ENCODE measurements around the gene MRPS15. TPM values are rescaled to one million over a fixed set of nuclear protein-coding genes. Genes with fewer than 3 reads are reported as not detected.
"Not testable (repeated sequence)": the region's sequence is repeated elsewhere in the genome, so short reads cannot be mapped to it uniquely, and the experiment has no call there.

MRPS15 gene
- total and polyA plus RNA-seq, 2 donors from 2014 or later, result 48.1 to 160 TPM

DNA sequence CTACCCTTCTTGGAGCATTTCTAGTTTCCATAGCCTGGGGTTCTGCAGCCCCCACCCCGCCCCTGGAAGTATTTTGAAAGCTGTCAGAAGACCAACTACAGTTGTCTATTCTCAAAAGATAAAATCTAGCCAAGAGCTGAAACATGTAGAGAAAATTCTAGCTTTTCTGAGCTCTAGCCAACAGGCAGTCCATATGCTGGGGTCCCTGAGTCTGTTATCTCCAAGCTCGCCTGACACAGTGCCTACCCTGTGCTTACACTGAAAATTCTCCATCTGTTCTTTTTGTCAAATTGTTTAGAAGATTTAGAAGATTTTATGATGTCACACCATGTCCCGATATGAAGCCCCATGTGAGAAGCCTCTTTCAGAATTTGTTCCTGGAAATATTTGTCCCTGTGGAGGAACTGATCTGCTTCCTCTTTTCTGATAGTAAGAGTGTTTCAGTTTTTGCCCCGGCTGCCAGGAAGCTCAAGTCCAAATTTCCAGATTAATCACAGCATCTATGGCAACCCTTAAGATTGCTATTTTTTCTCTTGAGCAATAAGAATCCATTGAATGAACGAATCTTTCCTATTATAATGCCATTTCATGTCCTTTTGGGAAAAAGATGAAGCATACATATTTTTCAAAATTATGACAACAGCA is 42.2 kb upstream of the MRPS15 start:
- no peak overlapping the region for H3K27ac ChIP-seq (ENCODE audit: low read depth in 2 of 2, low read length in 2 of 2)
- TF ChIP-seq CTCF (IDR thresholded peaks at IDR 0.05; ENCODE audit: borderline replicate concordance, extremely low read depth, insufficient read depth), result no peak
- H3K4me3 ChIP-seq (ENCODE audit: low read length in 3 of 3), result no peak overlapping the region
- no peak overlapping the region for H3K9ac ChIP-seq (ENCODE audit: low read length in 3 of 3)
- no peaks in the 10 kb centered on the region for H3K4me1 ChIP-seq (ENCODE audit: control insufficient read depth in 2 of 3, insufficient read depth in 2 of 3, low read depth in 1 of 3, low read length in 3 of 3)
- FAIRE-seq, result no peak
- no peaks in the 10 kb centered on the region for H3K9me3 ChIP-seq (ENCODE audit: control insufficient read depth in 2 of 3, insufficient read depth in 1 of 3, low read length in 3 of 3)
- intact Hi-C loops (cut with DNase I), result no loop called here
- DNase-seq, result no peak
- H3K27me3 ChIP-seq (ENCODE audit: control insufficient read depth, insufficient read depth, low read length), result no peaks in the 10 kb centered on the region
- no peaks in the 10 kb centered on the region for H3K36me3 ChIP-seq (ENCODE audit: control insufficient read depth in 2 of 3, insufficient read depth in 3 of 3, low read length in 3 of 3)

DNA sequence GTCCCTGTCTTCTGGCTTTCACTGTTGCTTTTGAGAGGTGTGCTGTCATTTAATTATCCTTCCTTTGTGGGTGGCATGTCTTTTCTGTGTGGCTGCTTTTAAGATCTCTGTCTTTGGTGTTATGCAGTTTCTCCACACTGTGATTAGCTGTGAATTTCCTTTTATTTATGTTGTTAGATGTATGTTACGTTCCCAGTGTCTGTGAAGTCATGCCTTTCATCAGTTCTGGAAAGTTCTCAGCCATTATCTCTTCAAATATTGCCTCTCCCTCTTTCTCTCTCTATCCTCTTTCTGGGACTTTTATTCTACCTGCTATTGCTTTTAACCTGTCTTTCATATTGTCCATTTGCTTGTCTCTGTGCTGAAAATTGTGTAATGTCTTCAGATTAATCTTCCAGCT is 39.5 kb upstream of the MRPS15 start:
- intact Hi-C loops (cut with DNase I), result no loop called here
- Histone ChIP-seq H3K9ac (ENCODE audit: low read length in 3 of 3) (no peak overlapping the region), H3K9me3 (ENCODE audit: control insufficient read depth in 2 of 3, insufficient read depth in 1 of 3, low read length in 3 of 3) (no peaks in the 10 kb centered on the region), H3K4me3 (ENCODE audit: low read length in 3 of 3) (no peak overlapping the region), H3K27ac (ENCODE audit: low read depth in 2 of 2, low read length in 2 of 2) (no peak overlapping the region), H3K27me3 (ENCODE audit: control insufficient read depth, insufficient read depth, low read length) (no peaks in the 10 kb centered on the region), H3K4me1 (ENCODE audit: control insufficient read depth in 2 of 3, insufficient read depth in 2 of 3, low read depth in 1 of 3, low read length in 3 of 3) (no peaks in the 10 kb centered on the region), H3K36me3 (ENCODE audit: control insufficient read depth in 2 of 3, insufficient read depth in 3 of 3, low read length in 3 of 3) (no peaks in the 10 kb centered on the region)
- no peak for DNase-seq
- FAIRE-seq, result no peak
- TF ChIP-seq CTCF (IDR thresholded peaks at IDR 0.05; ENCODE audit: borderline replicate concordance, extremely low read depth, insufficient read depth), result no peak

DNA sequence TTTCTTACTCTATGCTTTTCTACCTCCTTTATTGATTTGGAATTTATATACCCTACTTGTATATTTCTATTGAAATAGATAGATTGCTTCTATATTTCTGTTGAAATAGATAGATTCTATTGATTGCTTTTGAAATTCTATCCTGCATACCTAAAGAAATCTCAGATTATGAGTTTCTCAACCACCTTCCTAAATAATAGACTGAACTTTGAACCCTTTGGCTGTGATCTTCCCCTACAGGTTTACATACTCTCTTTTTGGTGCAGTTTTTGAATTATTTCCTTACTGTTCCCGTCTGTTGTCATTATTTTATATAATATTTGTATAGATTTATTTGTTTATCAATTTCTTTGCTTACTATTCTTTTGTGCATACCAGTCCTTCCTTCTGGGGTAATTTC is 39.0 kb upstream of the MRPS15 start:
- no peaks in the 10 kb centered on the region for H3K4me1 ChIP-seq (ENCODE audit: control insufficient read depth in 2 of 3, insufficient read depth in 2 of 3, low read depth in 1 of 3, low read length in 3 of 3)
- H3K27ac ChIP-seq (ENCODE audit: low read depth in 2 of 2, low read length in 2 of 2), result no peak overlapping the region
- H3K4me3 ChIP-seq (ENCODE audit: low read length in 3 of 3), result no peak overlapping the region
- H3K36me3 ChIP-seq (ENCODE audit: control insufficient read depth in 2 of 3, insufficient read depth in 3 of 3, low read length in 3 of 3), result no peaks in the 10 kb centered on the region
- no peaks in the 10 kb centered on the region for H3K27me3 ChIP-seq (ENCODE audit: control insufficient read depth, insufficient read depth, low read length)
- intact Hi-C loops (cut with DNase I), result no loop called here
- no peak overlapping the region for H3K9ac ChIP-seq (ENCODE audit: low read length in 3 of 3)
- no peak for TF ChIP-seq CTCF (IDR thresholded peaks at IDR 0.05; ENCODE audit: borderline replicate concordance, extremely low read depth, insufficient read depth)
- no peaks in the 10 kb centered on the region for H3K9me3 ChIP-seq (ENCODE audit: control insufficient read depth in 2 of 3, insufficient read depth in 1 of 3, low read length in 3 of 3)
- FAIRE-seq (no peak), DNase-seq (no peak)

DNA sequence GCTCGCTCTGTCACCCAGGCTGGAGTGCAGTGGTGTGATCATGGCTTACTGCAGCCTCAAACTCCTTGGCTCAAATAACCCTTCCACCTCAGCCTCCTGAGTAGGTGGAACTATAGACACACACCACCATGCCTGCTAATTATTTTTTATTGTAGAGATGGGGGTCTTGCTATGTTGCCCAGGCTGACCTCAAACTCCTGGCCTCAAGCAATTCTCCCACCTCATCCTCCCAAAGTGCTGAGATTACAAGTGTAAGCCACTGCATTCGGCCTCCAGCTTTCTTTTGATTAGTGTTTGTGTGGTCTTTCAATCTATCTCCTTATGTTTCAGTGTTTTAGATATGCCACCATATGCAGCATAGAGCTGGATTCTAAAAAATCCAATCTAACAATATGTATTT is 38.4 kb upstream of the MRPS15 start:
- H3K9me3 ChIP-seq (ENCODE audit: control insufficient read depth in 2 of 3, insufficient read depth in 1 of 3, low read length in 3 of 3), result no peaks in the 10 kb centered on the region
- H3K36me3 ChIP-seq (ENCODE audit: control insufficient read depth in 2 of 3, insufficient read depth in 3 of 3, low read length in 3 of 3), result no peaks in the 10 kb centered on the region
- no peak overlapping the region for H3K4me3 ChIP-seq (ENCODE audit: low read length in 3 of 3)
- H3K4me1 ChIP-seq (ENCODE audit: control insufficient read depth in 2 of 3, insufficient read depth in 2 of 3, low read depth in 1 of 3, low read length in 3 of 3), result no peaks in the 10 kb centered on the region
- DNase-seq (no peak), FAIRE-seq (no peak)
- intact Hi-C loops (cut with DNase I), result no loop called here
- no peak overlapping the region for H3K9ac ChIP-seq (ENCODE audit: low read length in 3 of 3)
- H3K27ac ChIP-seq (ENCODE audit: low read depth in 2 of 2, low read length in 2 of 2), result no peak overlapping the region
- H3K27me3 ChIP-seq (ENCODE audit: control insufficient read depth, insufficient read depth, low read length), result no peaks in the 10 kb centered on the region
- TF ChIP-seq CTCF (IDR thresholded peaks at IDR 0.05; ENCODE audit: borderline replicate concordance, extremely low read depth, insufficient read depth), result no peak

DNA sequence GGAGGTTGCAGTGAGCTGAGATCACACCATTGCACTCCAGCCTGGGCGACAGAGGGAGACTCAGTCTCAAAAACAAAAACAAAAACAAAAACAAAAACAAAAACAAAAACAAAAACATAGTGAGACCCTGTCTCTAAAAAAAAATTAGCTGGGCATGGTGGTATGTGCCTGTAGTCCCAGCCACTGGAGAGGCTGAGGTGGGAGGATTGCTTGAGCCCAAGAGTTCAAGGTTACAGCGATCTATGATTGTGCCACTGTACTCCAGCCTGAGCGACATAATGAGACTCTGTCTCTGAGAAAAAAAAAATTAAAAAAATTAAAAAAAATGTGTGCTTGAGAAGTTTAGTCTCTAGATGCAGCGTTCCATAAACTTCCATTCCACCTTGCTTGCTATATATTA is 37.7 kb upstream of the MRPS15 start:
- H3K36me3 ChIP-seq (ENCODE audit: control insufficient read depth in 2 of 3, insufficient read depth in 3 of 3, low read length in 3 of 3); H3K9me3 ChIP-seq (ENCODE audit: control insufficient read depth in 2 of 3, insufficient read depth in 1 of 3, low read length in 3 of 3); H3K4me3 ChIP-seq (ENCODE audit: low read length in 3 of 3); H3K9ac ChIP-seq (ENCODE audit: low read length in 3 of 3); FAIRE-seq; H3K27ac ChIP-seq (ENCODE audit: low read depth in 2 of 2, low read length in 2 of 2); H3K27me3 ChIP-seq (ENCODE audit: control insufficient read depth, insufficient read depth, low read length); DNase-seq; intact Hi-C loops (cut with DNase I); H3K4me1 ChIP-seq (ENCODE audit: control insufficient read depth in 2 of 3, insufficient read depth in 2 of 3, low read depth in 1 of 3, low read length in 3 of 3): not testable (repeated sequence)

All from kidney (tissue), 14 donors.